NCI-H2081 treated with DMSO at 0.1 percent for 48 hours (cell line): ENCODE measurements around the gene ACSS1.
A peak's percentile ranks its signal among the peaks of the same experiment; 100 is the strongest.
"Not testable (repeated sequence)": the region's sequence is repeated elsewhere in the genome, so short reads cannot be mapped to it uniquely, and the experiment has no call there.

ENCODE experiments used
- DNase-seq: peaks from one replicate; lab custom pipeline; 2025; lab: John Stamatoyannopoulos, UW

Gene ACSS1

DNA sequence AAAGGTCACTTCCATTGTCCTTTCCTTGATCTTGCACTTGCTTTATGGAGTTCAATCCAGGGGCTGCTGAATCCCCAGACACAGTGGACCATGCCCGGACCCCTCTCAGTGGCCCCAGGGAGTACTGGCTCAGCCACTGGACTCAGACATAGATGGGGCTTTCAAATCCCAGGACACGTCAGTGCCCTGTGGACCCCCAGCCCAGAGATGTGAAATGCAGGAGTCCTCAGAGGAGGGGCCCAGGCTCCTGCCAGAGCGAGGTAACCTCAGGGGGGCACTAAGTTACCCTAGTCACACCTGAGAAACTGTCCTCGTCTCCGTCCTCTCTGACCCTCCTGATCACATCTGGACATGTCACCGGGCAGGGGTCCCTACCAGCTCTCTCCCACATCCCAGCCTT lies 46.7 kb downstream of the ACSS1 start:
- no peak for DNase-seq

DNA sequence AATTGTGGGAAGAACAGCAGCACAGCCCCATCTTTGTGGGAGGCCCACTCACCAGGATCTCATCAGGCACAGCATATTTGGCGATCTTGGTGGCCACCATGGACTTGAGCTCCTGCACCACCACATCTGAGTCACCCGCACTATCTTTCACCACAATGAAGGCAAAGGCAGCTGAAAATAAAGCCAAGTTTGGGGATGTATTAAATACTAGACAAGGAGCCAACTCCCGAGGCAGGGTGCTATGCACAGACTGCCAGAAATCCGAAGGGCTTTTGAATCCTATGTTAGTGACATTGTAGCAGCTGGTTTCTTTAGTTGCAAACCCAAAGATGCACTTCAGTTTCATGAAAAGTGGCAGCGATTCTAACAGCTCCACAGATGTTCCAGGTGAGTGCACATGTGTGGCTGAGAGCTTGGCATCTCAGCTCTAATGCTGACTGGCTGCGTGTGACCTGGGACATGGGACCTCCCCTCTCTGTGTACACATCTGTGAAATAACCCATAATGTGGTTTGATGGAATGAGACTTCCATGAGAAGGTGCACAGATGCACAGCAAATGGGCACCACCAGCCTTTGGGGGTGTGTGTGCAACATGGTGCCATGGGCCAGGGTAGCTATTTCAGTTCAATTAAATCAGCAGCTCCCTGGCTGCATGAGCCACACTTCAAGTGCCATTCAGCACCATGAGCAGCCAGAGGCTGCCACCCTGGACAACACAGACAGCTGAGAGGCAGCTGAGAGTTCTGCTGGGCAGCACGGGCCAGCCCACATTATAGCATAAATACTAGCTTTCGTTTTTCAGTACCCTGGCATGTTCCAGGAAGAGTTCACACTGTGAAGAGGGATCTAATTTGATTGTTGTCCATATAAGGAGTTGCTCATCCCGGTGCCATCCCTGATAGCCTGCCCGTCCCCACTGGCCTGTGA lies 48.5 kb downstream of the ACSS1 start:
- no peak for DNase-seq

DNA sequence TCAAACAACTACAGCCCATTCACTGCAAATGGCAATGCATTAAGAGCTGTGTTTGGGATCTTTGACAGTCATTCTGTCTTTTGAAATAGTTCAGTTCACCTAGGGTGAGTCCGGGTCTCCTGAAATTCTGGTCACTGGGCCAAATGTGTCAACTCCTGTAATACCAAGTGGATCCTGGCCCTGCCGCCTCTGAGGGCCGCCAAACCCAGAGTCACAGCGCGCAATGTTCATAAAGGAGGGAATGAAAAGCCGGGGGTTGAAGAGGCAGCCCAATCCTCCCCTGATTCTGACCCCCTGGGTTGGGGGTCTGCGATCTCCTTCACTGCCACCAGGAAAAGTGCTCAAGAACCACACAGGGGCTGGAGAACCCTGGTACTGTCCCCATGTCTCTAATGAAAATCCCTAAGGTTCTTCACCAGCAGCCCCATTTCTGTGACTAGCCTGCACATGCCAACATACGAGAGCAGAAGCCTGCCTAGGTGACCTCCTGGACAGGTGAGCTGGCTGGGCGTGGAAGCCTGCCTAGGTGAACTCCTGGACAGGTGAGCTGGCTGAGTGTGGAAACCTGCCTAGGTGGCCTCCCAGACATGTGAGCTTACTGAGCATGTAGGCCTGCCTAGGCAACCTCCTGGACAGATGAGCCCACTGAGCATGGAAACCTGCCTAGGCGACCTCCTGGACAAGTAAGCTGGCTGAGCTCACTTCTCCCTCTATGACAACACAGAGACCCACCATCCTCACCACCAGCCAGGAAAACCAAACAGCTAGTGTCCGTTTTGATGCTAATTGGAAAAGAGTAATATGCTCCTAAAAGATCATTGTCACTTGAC lies 49.3 kb downstream of the ACSS1 start:
- no peak for DNase-seq

DNA sequence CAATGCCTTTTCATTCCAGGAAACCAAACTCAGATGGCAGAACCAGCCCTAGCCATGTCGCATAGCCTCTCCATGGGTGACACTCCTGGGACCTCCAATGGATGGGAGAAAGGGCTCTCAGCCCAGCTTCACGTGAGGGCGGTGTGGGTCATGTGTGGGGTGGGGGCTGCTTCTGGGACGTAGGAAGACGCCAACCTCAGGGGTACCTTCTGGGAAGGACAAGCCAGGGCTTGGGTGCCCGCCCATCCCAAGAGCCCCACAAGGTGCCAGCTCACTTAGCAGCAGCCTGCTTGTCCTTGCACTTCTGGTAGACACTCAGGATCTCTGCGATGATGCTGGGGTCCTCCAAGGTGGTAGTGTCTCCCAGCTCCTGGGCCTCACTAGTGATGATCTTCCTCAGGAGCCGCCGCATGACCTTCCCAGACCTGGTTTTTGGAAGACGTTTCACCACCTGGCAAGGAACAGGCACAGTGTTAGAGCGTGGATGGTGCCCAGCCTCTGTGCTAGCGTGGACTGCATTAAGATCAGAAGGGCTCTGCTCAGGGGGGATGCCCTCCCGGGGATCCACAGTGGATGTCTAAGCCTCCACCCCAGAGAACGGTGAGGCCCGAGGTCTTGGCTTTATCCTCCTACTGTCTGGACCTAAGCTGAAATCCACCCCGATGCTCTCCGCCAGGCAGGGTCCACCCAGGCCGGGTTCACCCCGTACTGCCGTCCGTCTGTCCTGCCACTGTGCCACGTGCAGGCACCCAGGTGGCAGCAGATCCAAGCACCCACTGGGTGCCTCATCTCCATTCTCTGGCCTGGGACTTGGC lies 50.2 kb downstream of the ACSS1 start:
- no peak for DNase-seq

DNA sequence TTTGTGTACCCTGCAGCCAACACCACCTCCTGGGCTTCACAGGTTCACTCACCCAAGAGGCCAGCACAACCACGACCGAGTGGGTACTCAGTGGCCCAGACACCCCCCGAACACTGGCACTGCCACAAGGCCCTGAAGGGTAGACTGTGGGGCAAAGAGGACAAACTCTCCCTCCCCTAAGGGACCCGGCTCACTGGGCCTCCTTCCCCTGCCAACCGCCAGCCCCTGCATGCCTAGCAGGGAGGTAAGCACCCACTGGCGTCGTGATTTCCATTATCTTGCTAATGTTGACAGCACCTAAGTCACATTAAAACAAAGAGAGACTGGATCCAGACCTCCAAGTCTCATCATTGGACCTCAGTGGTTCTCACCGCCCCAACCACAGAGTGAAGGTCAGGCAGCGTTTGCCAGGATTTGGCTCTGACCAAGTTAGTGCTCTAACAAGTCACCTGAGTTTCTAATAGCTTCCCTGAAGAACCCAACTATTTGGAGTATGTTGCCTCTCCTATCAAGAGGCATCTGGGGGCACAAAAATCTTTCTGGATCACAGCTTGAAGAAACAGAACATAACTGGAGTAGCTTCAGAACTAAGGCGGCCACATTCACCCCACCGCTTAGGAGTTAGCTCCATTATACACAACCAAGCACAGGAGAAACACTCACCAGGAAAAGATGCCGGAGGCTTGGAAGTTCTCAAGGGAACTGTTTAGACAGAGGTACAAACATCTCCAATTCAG lies 51.3 kb downstream of the ACSS1 start:
- DNase-seq = no peak

DNA sequence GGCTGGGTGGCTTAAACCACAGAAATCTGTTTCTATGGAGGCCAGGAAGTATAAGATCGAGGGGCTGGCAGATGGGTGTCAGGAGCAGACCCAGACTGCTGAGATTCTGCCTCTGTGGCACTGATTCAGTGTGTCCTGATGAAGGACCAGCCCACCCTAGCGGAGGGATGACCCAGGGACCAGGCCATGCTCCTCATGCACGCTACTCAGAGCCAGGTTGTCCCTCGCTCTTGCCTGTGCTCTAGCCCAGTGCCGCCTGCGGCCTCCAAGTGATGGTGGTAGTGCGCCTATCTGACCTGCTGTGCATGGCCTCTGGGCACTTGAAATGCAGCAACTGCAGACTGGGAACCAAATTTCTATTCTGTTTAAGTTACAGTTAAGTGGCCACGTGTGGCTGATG lies 52.3 kb downstream of the ACSS1 start:
- no peak for DNase-seq

DNA sequence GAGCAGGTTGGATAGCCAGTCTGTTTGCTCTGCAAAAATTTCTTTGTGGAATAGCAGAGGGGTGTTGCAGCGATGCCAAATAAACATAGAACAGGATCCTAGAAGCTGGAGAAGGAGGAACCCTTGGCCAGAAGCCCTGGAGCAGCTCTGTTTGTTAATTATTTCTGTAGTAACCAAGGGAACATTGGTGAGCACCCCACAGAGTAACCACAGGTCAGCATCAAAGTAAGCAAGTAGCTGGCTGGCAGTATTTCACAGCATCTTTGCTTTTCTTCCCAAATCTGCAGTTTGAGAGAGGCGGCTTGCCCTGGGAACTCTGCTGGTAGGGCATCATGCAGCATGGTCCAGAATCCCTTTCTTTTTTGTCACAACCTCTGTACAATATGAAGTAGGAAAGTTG lies 52.7 kb downstream of the ACSS1 start:
- peak; percentile 49 for DNase-seq

DNA sequence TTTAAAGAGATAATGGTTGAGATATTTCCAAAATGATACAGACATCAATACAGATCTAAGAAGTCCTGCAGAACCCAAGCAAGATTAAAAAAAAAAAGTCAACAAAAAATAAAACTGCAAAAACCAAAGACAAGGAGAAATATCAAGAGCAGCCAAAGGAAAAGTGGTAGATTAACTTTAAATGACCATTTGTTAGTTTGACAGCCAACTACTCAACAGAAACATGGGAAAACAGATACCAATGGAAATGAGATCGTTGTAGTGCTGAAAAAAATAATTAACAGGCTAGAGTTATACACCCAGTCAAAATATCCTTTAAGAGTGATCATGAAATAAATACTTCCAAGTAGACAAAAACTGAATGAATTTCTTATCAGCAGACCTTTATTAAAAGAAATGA lies 54.9 kb downstream of the ACSS1 start:
- DNase-seq = no peak

DNA sequence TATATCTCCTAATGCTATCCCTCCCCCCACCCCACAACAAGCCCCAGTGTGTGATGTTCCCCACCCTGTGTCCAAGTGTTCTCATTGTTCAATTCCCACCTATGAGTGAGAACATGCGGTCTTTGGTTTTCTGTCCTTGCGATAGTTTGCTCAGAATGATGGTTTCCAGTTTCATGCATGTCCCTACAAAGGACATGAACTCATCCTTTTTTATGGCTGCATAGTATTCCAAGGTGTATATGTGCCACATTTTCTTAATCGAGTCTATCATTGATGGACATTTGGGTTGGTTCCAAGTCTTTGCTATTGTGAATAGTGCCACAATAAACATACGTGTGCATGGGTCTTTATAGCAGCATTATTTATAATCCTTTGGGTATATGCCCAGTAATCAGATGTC lies 56.6 kb downstream of the ACSS1 start:
- not testable (repeated sequence) for DNase-seq

DNA sequence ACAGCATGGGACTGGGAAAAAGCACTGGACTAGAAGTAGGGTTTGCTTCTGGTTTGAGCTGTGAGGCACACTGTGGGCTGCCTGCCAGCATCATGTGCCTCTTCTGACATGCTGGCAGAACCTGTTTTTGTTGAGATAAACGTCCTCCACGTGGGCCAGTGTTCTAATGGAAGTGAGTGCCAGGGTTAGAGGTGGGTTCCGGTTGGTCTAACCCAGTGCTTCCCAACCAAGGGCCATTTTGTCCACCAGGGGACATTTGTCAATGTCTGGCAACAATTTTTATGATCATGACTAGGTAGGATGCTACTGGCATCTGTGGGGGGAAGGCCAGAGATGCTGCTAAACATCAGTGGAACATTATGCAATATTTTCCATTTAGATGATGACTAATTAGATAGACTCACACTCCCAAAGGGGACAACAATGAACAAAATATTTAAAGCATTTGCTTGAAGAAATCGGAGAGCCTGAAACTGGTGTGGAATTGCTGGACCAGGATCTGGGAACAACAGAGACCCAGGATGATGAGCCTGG lies 57.6 kb downstream of the ACSS1 start:
- DNase-seq = no peak

DNA sequence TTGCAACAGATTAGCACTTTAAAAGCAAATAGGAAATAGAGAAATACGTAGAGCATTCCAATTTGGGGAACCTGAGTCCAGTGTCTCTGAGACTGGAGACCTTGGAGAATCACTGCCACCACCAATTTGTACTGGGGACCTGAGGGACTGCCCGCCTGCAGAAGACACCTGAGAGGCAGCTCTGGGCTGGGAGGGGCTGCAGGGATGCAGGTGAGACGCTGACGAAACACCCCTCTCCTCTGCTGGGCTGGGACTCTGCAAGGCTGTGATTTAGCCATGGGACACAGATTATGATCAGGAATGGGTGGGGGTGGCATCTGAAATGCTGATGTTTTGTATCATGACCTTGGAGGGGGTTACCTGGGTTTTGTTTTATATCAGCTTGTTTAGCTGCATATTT lies 58.4 kb downstream of the ACSS1 start:
- no peak for DNase-seq

DNA sequence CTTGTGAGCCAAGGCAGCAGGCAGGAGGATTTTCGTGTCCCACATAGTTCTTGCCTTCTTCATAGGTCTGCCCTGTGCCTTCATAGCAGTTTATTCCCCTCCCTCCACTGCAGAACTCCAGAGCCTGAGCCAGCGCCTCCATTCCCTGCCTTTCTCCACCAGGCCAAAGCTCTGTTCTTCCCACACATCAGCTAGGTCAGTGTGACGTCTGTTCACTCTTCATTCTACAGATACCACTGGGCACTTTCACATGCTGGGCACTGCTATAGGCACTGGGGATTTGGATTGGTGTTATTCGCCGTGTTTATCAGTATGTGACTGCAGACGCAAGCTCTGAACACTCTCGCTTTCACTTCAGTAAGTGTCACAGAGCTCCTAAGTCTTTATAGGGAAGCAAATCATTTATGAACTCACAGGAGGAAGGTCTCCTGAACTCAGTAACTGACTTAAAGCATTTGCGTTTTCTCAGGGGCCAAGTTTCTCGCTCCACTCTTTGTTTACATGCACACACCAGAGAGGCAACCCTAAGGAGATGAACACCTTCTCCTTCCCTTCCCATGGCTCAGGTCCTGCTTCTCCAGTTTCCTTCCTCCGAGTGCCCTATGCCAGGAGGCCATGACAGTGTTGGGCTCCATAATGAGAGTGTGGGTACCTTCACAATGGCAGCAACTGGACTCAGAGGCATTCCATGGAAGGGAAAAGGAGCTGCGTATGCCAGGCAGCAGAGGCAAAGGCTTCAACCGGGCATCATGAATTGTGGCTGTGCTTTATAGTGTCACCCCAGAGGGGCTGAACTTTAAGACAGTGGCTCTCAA lies 59.1 kb downstream of the ACSS1 start:
- DNase-seq = no peak

DNA sequence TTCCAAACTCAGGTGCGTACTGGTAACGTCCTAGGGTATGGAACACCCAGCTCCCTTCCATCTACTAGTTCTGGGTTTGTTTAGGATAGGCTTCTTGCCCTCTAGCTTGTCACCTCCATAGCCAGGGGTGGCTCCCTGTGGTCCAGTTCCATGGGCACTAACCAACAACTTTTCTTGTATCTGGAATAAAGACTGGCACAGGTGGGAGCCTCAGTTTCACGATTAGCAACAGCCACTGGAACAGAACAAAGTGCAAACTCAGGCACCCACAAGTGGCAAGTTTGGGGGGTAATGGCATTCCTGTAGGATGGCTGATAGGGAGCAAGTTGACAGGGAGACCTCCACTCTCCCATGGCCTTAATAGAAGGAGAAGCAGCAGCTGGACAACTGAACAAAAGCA lies 59.8 kb downstream of the ACSS1 start:
- DNase-seq = no peak

DNA sequence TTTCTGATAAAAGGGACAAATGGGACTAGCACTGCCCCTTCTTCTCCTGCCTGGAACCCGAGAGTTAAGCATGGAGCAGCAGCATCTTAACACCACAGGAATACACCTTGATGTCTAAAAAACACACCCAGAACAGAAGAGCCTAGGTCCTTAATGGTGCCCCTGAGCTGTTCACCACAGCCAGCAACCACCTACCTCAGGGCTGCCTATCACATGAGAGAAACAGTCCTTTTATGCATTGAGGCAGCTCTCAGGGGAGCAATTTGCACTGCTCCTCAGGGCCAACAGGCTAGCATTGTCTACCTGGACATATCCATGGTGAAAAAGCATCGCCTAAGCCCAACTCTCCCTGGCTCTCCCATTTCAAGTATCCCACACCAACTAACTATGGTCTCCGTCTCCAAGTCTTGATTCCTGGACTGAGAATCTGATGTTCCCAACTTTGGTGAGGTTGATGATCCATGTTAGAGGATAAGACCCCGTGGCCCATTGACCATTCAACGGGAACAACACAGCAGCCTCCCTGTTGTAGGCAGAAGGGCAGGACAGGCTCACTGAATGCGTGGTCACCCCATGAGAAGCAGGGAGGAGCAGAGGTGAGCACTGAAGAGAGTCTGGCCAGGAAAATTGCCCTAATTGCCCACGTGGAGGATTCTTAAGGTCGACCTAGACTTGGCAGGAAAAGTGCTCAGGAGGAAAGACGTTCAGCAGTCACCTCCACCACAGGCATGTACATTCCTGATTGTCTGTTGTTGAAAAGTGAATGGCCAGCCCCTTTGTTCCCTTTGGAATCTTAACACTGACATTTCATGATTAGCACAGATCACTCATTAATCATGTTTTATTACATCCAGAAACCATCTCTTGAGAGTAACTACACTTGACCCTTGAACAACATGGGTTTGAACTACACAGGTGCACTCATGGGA lies 61.2 kb downstream of the ACSS1 start:
- DNase-seq = no peak

DNA sequence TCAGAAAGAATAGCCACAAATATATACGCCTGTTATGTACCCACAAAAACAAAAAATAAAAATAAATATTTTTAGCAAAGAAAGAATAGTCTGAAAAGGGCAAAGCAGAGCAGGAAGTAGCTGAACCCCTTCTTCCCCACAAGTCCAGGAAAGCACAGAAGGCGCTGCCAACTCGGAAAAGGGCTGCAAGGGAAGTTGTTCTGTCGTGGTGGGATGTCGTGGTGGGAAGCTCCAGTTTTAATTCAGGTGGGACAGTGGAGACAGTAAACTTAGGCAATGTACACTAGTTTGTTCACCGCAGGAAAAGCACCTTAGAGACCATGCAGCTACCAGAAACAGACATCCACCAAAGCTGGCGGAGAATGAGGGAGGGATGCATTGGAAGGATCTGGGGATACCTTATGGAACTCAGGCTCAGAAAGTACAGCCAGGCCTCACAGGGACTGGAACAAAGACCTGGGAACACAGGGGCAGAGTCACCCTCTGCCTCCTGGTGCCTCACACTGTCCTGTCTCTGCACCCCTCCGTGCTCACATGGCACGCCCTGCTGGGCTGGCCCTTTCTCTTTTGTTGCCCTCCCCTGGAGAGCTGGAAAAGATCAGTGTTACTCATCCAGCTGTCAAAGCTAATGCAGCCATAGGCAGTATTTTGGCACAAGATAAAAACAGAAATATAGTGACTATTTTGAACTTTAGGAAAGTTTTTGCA lies 62.0 kb downstream of the ACSS1 start:
- DNase-seq = no peak

DNA sequence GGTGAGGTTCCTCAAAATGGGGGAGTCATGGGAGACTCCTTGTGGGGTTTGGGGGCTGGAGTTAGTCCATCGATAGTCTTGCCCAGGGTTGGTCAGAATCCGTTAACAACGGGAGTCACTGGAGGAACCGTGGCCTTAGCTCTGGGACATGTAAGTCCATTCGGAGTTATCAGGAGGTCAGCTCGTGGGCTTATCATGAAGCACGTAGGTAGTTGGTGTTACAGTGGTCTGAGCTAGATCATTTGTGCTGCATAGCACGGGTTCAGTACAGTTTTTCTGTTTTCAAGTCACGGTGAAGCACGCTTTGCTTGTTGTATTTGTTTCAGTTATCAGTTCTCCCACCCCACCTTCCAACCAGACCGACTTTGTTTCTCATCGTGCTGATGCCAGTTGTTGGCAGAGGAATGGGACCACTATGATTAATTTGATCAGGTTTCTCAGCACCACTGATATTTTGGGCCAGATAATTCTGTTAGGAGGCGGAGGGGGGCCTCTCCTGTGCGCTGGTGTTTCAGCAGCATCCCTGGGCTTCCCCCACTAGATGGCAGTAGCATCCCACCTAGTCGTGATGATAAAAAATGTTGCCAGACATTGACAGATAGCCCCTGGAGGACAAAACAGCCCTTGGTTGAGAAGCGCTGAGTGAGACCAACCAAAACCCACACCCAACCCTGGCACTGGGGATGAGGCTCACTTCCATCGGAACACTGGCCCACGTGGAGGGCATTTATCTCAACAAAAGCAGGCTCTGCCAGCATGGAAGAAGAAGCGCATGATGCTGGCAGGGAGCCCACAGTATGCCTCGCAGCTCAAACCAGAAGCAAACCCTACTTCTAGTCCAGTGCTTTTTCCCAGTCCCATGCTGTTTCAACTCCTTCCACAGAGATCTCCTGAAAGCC lies 63.2 kb downstream of the ACSS1 start:
- peak; percentile 14 for DNase-seq

DNA sequence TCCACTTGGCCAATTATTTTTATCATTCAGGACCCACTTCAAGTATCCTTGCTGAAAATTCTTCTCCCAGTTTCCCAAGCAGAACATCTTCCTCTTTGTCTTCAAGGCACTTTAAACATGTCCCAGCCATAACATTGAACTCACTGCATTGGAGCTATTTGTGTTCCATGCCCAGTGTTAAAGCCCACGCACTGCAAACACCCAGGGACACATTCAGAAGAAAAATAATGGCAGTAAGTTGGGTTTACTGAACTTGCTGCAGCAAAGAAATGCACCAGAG lies 63.8 kb downstream of the ACSS1 start:
- DNase-seq = no peak
